Common myeloid progenitor, CD34-positive (primary cell): ENCODE results near the gene DNAJC18.

Experiments
- CTCF ChIA-PET: fragments of 350-600 bp; sonication (Branson Sonifier 250); formaldehyde crosslinking; loops from one replicate; lab custom pipeline; 2021; ENCODE audit warnings: antibody characterized with exemption; lab: Charles Lee
- POLR2A ChIA-PET: fragments of 350-600 bp; sonication (Branson Sonifier 250); formaldehyde crosslinking; loops from one replicate; lab custom pipeline; 2021; ENCODE audit warnings: antibody characterized with exemption; lab: Charles Lee
- DNase-seq, 3 donors: peaks; one replicate each; pipeline versions ENCODE4 v3.0.0 to v3.0.0-alpha.2; 2013
- H3K27ac ChIP-seq, 2 experiments: 1 replicate in 1 of 2; 2 replicates in 1 of 2; pipeline ENCODE4 v1.7.0; 2013; ENCODE audit warnings: inconsistent platforms in 2 of 2, low read length in 2 of 2, mild to moderate bottlenecking in 2 of 2, low read depth in 1 of 2, moderate library complexity in 1 of 2; ENCODE audit not compliant: severe bottlenecking in 2 of 2, insufficient read depth in 1 of 2, poor library complexity in 1 of 2
- H3K27me3 ChIP-seq, 5 experiments: replicated peaks in 2 of 5; 1 replicate in 3 of 5; 2 replicates in 2 of 5; pipeline versions ENCODE4 v1.6.1 to v1.7.0; 2013; ENCODE audit warnings: low read length in 4 of 5, mild to moderate bottlenecking in 2 of 5, moderate library complexity in 2 of 5, inconsistent platforms in 1 of 5; ENCODE audit not compliant: insufficient read depth in 5 of 5, control insufficient read depth in 4 of 5
- H3K36me3 ChIP-seq, 4 experiments: 1 replicate in 2 of 4; 2 replicates in 2 of 4; pipeline versions ENCODE4 v1.6.1 to v1.7.0; 2013; ENCODE audit warnings: low read length in 3 of 4, control low read depth in 1 of 4, mild to moderate bottlenecking in 1 of 4; ENCODE audit not compliant: control insufficient read depth in 4 of 4, insufficient read depth in 4 of 4
- H3K4me1 ChIP-seq, 4 experiments: 1 replicate in 3 of 4; 2 replicates in 1 of 4; pipeline versions ENCODE4 v1.6.1 to v1.7.1; 2013; ENCODE audit warnings: low read length in 3 of 4, mild to moderate bottlenecking in 3 of 4, control low read depth in 1 of 4, inconsistent platforms in 1 of 4, moderate library complexity in 1 of 4; ENCODE audit not compliant: control insufficient read depth in 4 of 4, insufficient read depth in 4 of 4; ENCODE audit errors: control extremely low read depth in 1 of 4
- H3K4me3 ChIP-seq, 7 experiments: 1 replicate in 4 of 7; 2 replicates in 3 of 7; pipeline versions ENCODE4 v1.5.1 to v1.7.0; 2013; ENCODE audit warnings: mild to moderate bottlenecking in 7 of 7, low read length in 6 of 7, moderate library complexity in 6 of 7, inconsistent platforms in 2 of 7, low read depth in 2 of 7, control low read depth in 1 of 7; ENCODE audit not compliant: insufficient read depth in 4 of 7, control insufficient read depth in 1 of 7; ENCODE audit errors: extremely low read depth in 1 of 7
- H3K9me3 ChIP-seq, 5 experiments: 1 replicate in 4 of 5; 2 replicates in 1 of 5; pipeline versions ENCODE4 v1.6.1 to v1.7.1; 2013; ENCODE audit warnings: low read length in 4 of 5, mild to moderate bottlenecking in 2 of 5, inconsistent platforms in 1 of 5, low read depth in 1 of 5, moderate library complexity in 1 of 5; ENCODE audit not compliant: control insufficient read depth in 4 of 5, insufficient read depth in 2 of 5; ENCODE audit errors: control extremely low read depth in 1 of 5
- WGBS: methylation state at CpG from one replicate; pipeline ENCODE4 v1.1.5; 2013; ENCODE audit not compliant: insufficient coverage; 5-methylcytosine and 5-hydroxymethylcytosine counted together

The DNAJC18 gene

DNA sequence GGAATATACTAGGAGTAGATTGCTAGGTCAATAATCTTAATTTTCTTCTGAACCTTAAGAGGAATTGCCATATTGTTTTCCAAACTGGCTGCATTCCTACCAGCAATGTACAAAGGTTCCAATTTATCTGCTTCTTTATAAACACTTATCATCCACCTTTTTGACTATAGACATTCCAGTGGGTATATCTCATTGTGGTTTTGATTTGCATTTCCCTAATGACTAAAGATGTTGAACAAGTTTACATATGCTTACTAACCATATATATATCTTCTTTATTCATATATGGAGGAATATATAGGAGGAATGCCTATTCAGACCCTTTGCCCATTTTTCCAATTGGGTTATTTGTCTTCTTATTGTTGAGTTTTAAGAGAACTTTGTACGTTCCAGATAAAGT lies 7.6 kb downstream of the DNAJC18 start:
- DNase-seq, result no peak

DNA sequence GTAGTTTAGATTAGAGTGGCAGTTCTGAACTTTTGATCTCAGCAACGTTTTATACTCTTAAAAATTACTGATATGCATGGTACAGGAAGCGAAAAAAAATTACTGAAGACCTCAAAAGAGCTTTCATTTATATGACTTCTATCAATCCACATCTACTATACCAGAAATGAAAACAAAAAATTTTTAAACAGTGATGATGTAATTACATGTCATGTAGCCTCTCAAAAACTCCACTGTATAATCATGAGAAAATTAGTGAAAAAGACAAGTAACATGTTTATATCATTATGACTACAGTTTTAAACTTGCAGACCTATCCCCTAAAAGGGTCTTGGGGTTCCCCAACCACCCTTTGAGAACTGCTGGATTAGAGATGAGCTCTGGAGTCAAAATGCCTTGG lies 9.3 kb downstream of the DNAJC18 start:
- ChIA-PET CTCF (interaction anchor here (1.3 to 2.2 kb wide), 5 partner anchors 9 to 83 kb away, joined by 3 to 11 read pairs (median 5); partner anchors contain the start of gene STING1), POLR2A (interaction anchor here (0.9 kb wide), 1 partner anchor 9 kb away, joined by 3 read pairs; the partner anchor contains the start of gene DNAJC18)
- Histone ChIP-seq H3K36me3 (peaks cover 2 to 38% (median 10%) of the 10 kb centered on the region in 4 experiments), H3K27me3 (no peaks in the 10 kb centered on the region), H3K27ac (no peak overlapping the region), H3K4me3 (no peak overlapping the region), H3K4me1 (peaks cover 0 to 10% (median 2%) of the 10 kb centered on the region in 4 experiments), H3K9me3 (no peaks in the 10 kb centered on the region)
- no peak for DNase-seq
- WGBS, result no CpG with 5 or more reads among the region's 2 CpGs

More for the DNA sequence above, 7.6 kb downstream of the DNAJC18 start:
- peaks cover 2 to 37% (median 9%) of the 10 kb centered on the region in 4 experiments for H3K36me3 ChIP-seq
- no peaks in the 10 kb centered on the region for H3K4me1 ChIP-seq
- H3K27me3 ChIP-seq, result no peaks in the 10 kb centered on the region
- WGBS, result no CpG with 5 or more reads among the region's 1 CpG
- CTCF ChIA-PET, result interaction anchor here (1.7 to 9.4 kb wide), 3 partner anchors 8 to 83 kb away, joined by 3 to 64 read pairs (median 14); partner anchors contain the start of gene SMIM33
- H3K4me3 ChIP-seq, result no peak overlapping the region
- H3K27ac ChIP-seq, result no peak overlapping the region
- no peaks in the 10 kb centered on the region for H3K9me3 ChIP-seq
- POLR2A ChIA-PET, result no interaction called here

DNA sequence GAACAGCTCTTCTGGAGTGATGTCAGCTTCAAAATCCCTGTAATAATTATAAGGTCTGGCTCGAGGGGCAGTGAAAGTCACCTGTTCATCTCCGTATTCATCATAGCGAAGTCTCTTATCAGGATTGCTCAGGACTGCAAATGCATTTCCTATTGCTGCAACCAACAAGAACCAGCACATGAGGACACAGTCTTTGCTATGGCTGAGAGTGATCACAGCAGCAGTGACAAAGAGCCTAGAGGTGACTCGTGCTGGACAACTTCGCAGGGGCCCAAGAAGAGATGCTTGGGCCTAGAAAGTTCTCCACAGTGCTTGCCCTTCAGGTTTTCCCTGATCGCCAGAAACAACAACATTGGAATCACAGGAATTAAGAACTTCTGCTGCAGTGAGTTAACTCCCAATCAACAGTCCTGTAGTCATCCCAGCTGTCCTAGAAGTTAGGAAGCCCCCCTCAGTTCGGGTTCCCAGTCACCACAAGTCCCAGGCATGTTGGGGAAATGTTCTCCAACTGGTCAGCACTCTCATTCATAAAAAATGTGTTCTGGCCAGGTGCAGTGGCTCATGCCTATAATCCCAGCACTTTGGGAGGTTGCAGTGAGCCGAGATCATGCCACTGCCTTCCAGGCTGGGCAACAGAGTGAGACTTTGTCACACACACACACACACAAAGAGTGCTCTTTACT lies 13.0 kb downstream of the DNAJC18 start:
- Histone ChIP-seq H3K27me3 (no peaks in the 10 kb centered on the region), H3K36me3 (peaks cover 2 to 36% (median 9%) of the 10 kb centered on the region in 4 experiments), H3K27ac (no peak overlapping the region), H3K4me1 (peaks cover 0 to 12% (median 4%) of the 10 kb centered on the region in 4 experiments), H3K4me3 (no peak overlapping the region), H3K9me3 (no peaks in the 10 kb centered on the region)
- DNase-seq, result peak in 2 of 3 donors; percentile 49 to 67
- POLR2A ChIA-PET, result no interaction called here
- CTCF ChIA-PET, result interaction anchor here (0.5 to 17.0 kb wide), 7 partner anchors 9 to 141 kb away, joined by 3 to 359 read pairs (median 3); partner anchors contain the start of genes DNAJC18 and SMIM33
- 43% methylated on average over 7 of the region's 8 CpGs for WGBS

DNA sequence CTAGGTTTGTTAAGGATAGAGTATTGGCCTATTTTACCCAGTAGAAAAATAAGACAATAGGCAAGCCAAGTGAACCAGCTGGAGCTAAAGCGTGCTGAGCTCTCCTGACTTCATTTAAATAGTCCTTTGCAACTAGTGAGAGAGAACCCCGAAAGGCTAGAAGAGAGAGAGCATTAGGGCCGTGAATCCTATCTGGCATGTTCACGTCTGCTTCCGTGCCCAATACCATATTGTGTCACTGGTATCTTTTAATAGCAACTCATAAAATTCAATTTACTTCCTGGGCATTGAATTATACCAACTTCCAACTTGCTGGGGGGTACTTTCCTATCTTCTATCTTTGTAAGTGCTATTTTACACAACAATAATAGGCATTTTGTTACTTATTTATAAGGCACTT lies 13.8 kb downstream of the DNAJC18 start:
- H3K36me3 ChIP-seq, result peaks cover 2 to 40% (median 13%) of the 10 kb centered on the region in 4 experiments
- H3K4me1 ChIP-seq, result peaks cover 0 to 12% (median 4%) of the 10 kb centered on the region in 4 experiments
- no peaks in the 10 kb centered on the region for H3K27me3 ChIP-seq
- no peak overlapping the region for H3K4me3 ChIP-seq
- H3K27ac ChIP-seq, result no peak overlapping the region
- WGBS, result 92% methylated on average over 5 of the region's 5 CpGs
- H3K9me3 ChIP-seq, result no peaks in the 10 kb centered on the region
- POLR2A ChIA-PET, result no interaction called here
- CTCF ChIA-PET, result interaction anchor here (1.0 to 17.0 kb wide), 8 partner anchors 10 to 89 kb away, joined by 3 to 359 read pairs (median 13); partner anchors contain the start of genes DNAJC18, SMIM33 and SPATA24
- no peak for DNase-seq

DNA sequence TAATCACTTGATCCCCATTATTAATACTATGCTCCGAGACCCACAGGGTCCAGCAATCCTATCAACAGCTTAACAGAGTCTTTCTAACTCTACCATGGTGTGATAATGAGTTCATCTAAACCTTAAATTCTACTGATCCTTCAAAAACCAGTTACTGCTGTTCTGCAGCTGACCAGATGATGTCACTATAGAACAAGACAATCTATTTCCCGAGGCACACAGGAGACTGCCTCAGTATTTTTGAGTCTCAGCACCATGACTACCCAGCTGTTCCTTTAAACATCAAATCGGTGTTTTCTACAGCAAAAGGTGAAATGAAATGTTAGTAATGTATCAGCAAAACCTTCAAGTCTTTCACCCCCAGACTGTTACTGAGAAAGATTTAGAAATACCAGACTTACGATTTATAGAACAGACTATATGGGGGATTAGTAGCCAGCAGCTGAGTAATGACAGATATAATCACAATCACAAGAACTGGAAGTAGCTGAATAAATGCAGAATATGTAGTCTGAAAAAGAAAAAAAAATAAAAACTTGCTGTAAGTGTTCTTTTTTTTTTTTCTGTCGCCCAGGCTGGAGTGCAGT lies 16.9 kb downstream of the DNAJC18 start:
- ChIA-PET CTCF (interaction anchor here (0.6 to 17.0 kb wide), 28 partner anchors 8 to 314 kb away, joined by 3 to 359 read pairs (median 6); partner anchors contain the start of genes DNAJC18, ECSCR, SMIM33 and STING1), POLR2A (interaction anchor here (0.6 to 1.2 kb wide), 8 partner anchors 22 to 198 kb away, joined by 3 to 7 read pairs (median 3); partner anchors contain the start of genes STING1 and UBE2D2)
- DNase-seq, result peak; percentile 77 to 90 (median 88)
- WGBS, result 50% methylated on average over 1 of the region's 5 CpGs
- Histone ChIP-seq H3K36me3 (peaks cover 3 to 43% (median 21%) of the 10 kb centered on the region in 4 experiments), H3K4me1 (peaks cover 0 to 28% (median 22%) of the 10 kb centered on the region in 4 experiments), H3K27ac (no peak overlapping the region), H3K27me3 (no peaks in the 10 kb centered on the region), H3K9me3 (no peaks in the 10 kb centered on the region), H3K4me3 (no peak overlapping the region)

DNA sequence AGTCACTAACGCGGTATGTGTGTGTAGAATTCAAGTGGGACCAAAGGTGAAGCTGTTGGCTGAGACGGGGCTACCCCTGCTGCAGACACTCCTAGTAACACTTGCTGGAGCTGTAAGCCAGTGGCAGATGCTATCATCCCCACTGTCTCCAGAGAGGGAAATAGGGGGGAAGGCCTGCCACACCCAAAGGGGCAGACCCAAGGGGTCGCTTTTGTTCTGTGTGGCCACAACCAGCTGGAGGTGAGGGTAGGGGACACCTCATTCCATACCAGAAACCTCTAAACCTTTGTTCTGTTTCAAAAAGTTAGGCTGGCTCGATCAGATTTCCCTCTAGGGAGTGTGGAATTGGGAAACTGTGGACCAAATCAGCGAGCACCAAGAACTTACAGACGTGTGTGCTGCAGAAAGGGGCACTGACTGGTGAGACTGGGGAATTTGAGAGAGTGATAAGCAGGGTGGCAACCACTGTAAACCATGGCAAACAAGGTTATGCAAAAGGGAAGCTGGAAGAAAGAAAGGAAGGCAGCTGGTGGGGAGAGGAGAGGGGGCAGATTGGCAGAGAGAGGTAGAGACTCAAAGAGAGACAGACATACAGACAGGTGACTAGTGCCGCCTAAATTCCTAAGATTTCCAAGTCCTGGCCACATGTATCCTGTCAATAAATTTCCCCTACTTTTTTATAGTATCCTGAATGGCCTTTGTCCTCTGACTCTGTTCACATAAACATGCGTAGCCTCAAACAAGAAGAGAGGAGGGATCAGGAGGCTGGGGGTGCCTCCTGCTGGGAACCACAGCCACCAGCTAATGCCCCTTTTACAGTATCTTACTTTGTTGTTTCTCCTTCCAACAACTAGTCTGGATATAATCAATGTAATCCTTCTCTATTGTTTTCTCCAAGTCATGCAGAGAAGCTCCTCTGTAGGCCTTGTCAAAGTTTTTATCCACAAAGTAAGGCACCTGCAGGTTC lies 19.8 kb downstream of the DNAJC18 start:
- Histone ChIP-seq H3K9me3 (no peaks in the 10 kb centered on the region), H3K27ac (no peak overlapping the region), H3K4me3 (no peak overlapping the region), H3K36me3 (peaks cover 3 to 33% (median 17%) of the 10 kb centered on the region in 4 experiments), H3K4me1 (peaks cover 4 to 52% (median 37%) of the 10 kb centered on the region in 4 experiments), H3K27me3 (no peaks in the 10 kb centered on the region)
- WGBS, result 55% methylated on average over 5 of the region's 9 CpGs
- ChIA-PET POLR2A (interaction anchor here (0.6 to 1.4 kb wide), 3 partner anchors 94 to 147 kb away, joined by 3 to 4 read pairs (median 3); no protein-coding TSS in a partner anchor), CTCF (interaction anchor here (1.0 to 17.0 kb wide), 26 partner anchors 10 to 214 kb away, joined by 3 to 359 read pairs (median 5); partner anchors contain the start of genes DNAJC18, PROB1, SPATA24 and STING1)
- peak in 2 of 3 donors; percentile 34 to 38 for DNase-seq
